GM21619 (cell line): ENCODE results near the gene TRAF6.
A peak's percentile ranks its signal among the peaks of the same experiment; 100 is the strongest.
"Not testable (repeated sequence)": the region's sequence is repeated elsewhere in the genome, so short reads cannot be mapped to it uniquely, and the experiment has no call there.

Experiments used
- ATAC-seq: cut with Tn5 transposase; IDR thresholded peaks from one replicate; pipeline ENCODE4 v1.9.1; 2021; ENCODE audit not compliant: unreplicated experiment

TRAF6 gene

DNA sequence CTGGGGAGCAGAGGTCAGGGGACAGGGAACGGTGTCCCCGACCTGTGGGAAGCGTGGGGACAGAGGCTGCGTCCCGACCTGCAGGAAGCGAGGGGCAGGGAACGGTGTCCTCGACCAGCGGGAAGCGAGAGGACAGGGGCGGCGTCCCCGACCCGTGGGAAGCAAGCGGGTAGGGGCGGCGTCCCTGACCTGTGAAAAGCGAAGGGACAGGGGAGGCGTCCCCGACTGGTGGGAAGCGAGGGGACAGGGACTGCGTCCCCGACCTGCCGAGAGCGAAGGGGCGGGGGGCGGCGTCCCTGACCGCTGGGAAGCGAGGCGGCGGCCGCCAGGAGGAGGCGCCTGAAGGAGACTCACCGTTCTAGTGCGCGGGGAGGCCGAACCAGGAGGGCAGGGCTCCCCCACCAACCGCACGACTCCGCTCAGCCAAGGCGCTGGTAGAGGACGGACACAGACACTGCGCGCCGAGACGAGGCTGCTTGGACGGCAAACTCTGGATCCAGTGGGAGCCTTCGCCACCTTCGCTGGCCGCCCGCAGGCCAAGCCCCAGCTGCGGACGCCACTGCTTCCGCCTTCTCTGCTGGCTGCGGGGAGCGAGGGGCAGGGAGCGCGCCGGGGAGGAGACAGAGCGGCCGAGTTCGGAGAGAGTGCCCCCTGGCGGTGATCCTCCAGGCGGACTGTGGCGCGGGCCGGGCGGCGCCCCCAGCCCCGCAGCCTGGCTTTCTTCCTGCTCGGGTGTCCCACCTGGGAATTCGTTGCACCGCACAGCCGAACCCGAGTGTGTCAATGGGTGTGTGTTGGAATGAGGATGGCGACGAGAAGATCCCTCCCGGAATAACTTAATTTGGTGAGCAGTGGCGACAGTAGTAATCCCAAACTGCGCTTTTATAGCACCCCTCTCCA lies at the start of gene TRAF6:
Gene TRAF6 (minus strand): TSS at position 579 of the 900 bp plus-strand sequence. CDS start 8,757 bp downstream, outside the sequence.
- peak; percentile 96 for ATAC-seq

- peak; percentile 98 for ATAC-seq
Measured at GRCh38 chr11:36558571-36559413, 48.7 kb upstream of the TRAF6 start.

- no peak for ATAC-seq
Measured at GRCh38 chr11:36557991-36558390, 47.9 kb upstream of the TRAF6 start.

DNA sequence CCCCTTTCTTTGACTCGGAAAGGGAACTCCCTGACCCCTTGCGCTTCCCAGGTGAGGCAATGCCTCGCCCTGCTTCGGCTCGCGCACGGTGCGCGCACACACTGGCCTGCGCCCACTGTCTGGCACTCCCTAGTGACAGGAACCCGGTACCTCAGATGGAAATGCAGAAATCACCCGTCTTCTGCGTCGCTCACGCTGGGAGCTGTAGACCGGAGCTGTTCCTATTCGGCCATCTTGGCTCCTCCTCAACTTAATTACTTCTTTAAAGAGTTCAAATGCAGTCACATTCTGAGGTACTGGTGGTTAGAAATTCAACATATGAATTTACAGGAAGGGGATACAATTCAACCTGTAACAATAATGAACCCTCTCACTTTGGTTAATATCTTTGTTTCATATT lies 47.3 kb upstream of the TRAF6 start:
- not testable (repeated sequence) for ATAC-seq

- ATAC-seq, result no peak
Measured at GRCh38 chr11:36550385-36551115, 40.5 kb upstream of the TRAF6 start.

- ATAC-seq, result peak; percentile 96
Measured at GRCh38 chr11:36540998-36541397, 30.9 kb upstream of the TRAF6 start.

DNA sequence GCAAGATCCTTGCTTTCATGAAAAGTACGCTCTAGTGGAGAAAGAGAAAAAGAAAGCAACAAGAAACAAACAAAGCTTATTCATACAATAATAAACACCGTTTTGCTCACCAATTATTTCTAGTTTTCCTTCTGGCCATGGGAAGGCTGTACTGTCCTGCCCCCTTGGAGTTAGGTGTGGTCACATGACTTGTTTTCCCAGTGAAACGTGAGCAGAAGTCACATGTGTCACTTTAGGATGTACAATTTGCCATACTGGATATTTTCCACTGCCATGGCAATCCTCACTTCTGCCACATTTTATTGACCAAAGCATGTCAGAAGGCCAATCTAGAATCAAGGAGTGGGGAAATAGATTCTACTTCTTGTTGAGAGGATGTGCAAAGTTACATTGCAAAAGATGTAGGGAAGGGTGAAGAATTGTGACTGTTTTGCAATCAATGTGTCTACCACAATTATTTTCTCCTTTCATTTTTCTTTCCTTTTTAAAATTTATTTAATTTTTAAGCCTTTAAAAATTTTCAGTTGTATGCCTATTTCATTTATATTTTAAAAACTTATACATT lies 24.3 kb upstream of the TRAF6 start:
- no peak for ATAC-seq

DNA sequence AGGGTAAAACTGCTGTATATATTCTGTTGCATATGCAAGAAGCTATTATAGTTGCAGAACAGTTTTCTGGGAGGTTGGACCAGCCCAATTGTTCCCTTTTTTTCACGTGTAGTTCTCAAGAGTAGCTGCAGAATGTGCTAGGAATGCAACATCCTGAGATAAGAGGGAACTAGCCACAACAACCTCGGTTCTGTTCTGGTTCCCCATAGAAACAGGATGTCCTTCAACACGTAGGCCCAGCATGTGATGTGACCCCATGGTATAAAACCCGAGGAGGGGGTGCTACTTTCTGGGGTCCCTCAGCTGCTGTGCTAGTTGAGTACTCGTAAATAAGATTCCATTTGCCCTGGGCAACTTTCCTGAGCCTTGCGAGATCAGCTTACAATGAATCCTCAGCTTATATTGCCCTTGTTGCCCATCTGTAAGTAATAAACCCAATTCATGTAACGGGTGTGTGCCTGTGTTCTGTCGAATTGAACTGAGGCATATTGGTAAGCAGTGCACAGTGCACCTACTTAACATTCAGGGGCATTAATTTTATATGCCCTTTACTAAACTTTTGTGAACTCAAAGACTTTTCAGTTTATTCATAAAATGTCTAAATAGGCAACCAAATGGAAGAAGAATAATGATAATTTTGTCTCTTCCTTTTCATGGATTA lies 23.0 kb upstream of the TRAF6 start:
- ATAC-seq, result no peak

GRCh38 chr11:36530840-36531239 lies 20.8 kb upstream of the TRAF6 start:
- no peak for ATAC-seq

GRCh38 chr11:36513965-36514364 lies 3.9 kb upstream of the TRAF6 start:
- no peak for ATAC-seq

- no peak for ATAC-seq
Measured at GRCh38 chr11:36512016-36512415, 1.9 kb upstream of the TRAF6 start.

DNA sequence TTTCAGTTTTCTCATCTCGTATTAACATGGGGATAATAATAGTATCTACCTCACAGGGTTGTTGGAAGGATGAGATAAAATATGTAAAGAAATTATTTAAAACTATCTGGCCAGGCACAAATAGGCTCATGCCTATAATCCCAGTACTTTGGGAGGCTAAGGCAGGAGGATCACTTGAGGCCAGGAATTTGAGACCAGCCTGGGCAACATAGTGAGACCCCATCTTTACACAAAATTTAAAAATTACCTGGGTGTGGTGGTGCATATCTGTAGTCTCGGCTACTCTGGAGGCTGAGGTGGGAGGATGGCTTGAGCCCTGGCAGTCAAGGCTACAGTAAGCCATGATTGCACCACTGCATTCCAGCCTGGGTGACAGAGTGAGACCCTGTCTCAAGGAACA lies 990 bp upstream of the TRAF6 start:
- ATAC-seq, result not testable (repeated sequence)

DNA sequence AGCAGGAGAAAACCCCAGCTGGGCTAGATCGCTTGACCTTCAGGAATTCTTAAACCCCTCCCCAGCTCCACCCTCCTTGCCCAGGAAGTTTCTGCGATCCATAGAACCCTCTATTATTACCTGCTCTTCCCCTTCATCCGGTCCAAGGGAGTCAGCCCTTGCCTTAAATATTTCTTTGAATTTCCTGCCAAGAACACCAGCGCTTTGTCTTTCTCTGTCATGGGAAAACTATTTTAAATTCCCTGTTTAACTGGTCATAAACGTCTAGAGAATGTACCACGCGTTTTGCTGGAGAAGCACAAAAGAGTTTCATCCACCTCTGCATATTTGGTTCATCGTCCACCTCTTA lies 496 bp upstream of the TRAF6 start:
- ATAC-seq, result no peak

GRCh38 chr11:36509201-36509639 lies 852 bp downstream of the TRAF6 start:
- peak; percentile 4 for ATAC-seq

DNA sequence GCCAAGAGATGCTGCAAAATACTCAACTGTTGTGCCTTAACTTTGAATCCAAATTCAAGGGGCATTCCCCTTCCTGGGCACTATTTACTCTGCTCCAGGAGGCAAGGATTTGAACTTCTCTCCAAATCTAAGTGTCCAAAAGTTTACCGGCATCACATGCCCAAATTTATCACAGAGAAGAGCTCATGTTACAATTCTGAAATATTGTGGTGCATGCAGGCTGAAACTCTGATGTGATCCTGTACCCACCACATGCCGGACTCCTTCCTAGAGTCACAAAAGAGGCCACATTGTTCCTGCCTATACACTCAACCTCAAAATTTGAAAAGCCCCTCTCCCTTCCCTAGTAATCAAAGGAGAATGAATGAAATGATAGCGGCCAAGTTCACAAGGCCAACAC lies 1.3 kb downstream of the TRAF6 start:
- ATAC-seq, result no peak

DNA sequence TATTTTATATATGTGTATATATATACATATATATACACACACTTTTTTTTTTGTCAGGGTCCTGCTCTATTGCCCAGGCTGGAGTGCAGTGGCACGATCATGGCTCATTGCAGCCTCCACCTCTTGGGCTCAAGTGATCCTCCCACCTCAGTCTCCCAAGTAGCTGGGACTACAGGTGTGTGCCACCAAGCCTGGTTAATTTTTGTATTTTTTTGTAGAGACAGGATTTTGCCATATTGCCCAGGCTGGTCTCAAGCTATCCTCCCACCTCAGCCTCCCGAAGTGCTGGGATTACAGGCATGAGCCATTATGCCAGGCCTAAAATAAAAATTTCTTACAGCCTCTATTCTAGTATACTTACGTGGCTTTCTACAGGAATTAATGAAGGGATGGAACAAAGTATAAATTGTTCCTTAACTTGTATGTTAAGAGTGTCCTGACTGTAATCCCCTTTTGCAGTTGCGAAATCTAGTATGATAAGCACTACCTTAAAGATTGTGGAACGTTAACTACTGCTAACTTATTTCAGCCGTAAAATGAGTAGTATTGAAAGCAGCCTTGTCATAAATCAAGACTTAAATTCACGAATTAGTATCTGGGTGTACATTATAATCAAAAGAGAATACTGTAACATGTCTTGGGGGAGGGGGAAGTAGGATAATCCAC lies 2.1 kb downstream of the TRAF6 start:
- no peak for ATAC-seq

DNA sequence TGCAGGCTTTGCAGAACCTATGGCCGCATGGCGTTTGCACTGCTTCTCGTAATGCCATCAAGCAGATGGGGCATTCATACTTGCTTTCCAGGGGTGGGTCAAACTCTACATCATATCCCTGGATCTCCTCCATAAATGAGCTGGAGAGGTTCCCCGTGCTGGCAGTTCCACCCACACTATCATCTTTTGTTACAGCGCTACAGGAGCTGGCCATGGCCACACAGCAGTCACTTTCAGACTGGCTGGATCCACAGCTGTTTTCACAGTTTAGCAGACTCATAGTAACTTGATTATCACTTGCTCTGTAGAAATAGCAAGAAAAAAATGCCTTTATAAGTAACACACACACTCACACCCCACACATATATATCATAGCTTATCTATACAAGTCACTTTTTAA lies 8.8 kb downstream of the TRAF6 start:
- ATAC-seq, result no peak

DNA sequence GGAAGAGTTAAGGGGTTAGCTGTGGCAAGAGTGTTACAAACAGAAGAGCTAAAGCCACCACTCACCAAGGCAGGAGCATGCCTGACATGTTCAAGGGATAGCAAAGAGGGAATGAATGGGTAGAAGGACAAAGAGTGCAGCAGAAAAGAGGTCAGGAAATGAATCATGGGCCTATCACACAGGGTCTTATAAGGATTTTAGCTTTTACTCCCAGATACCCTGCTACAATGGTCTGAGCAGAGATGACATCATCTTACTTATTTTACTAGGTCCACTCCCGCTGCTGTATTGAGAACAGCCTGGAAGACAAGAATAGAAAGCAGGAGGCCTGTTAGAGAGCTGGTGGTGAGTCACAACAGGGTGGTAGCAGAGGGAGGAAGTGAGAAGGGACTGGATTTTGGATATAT lies 9.8 kb downstream of the TRAF6 start:
- peak; percentile 95 for ATAC-seq

GRCh38 chr11:36499315-36499714 lies 10.8 kb downstream of the TRAF6 start:
- no peak for ATAC-seq

DNA sequence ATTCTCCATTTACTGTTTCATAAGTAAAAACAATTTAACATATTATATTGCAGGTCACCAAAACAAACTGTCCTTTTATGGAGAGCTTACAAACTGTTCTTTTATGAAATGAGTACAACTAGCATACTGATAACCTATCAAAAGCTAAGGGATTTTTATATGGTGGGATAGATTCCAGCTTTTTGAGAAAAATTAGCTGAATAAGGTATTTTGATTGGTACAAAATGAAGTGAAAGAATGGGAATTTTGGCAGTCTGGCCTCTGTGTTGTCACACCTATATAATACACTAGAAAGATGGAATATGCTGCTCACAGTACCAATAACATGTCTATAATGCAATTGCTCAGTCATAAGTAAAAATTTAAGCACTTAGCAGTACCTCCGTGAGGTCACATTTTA lies 11.4 kb downstream of the TRAF6 start:
- ATAC-seq, result no peak
